Measurements from ENCODE around the gene FYCO1.

The FYCO1 gene

DNA sequence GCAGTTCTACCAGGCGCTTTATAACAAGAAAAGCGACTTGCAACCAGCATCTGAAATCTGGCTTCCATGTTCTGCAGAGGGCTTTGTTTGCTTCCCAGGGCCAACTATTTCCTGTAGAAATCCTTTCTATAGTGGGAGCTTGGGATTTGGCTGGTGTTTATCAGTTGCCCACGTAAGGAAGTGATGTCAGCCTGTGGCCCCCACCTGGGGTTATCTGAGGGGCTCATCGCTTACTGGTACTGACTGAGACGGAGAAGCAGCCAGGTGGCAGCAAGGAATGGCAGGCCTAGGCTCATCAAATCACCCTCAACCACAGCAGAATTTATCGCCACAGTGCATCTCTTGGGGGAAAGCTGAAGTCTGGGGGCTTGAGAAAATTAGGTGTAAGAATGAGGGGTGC, 123.8 kb downstream of the FYCO1 start:
- in situ Hi-C loops (cut with MboI; ENCODE audit: low pct_unique_long_range_greater_than_20kb, low sequenced_read_pairs, unreplicated experiment), result no loop called here
- DNase-seq (ENCODE audit: low spot score), result no peak
- TF ChIP-seq, protein P1, sequence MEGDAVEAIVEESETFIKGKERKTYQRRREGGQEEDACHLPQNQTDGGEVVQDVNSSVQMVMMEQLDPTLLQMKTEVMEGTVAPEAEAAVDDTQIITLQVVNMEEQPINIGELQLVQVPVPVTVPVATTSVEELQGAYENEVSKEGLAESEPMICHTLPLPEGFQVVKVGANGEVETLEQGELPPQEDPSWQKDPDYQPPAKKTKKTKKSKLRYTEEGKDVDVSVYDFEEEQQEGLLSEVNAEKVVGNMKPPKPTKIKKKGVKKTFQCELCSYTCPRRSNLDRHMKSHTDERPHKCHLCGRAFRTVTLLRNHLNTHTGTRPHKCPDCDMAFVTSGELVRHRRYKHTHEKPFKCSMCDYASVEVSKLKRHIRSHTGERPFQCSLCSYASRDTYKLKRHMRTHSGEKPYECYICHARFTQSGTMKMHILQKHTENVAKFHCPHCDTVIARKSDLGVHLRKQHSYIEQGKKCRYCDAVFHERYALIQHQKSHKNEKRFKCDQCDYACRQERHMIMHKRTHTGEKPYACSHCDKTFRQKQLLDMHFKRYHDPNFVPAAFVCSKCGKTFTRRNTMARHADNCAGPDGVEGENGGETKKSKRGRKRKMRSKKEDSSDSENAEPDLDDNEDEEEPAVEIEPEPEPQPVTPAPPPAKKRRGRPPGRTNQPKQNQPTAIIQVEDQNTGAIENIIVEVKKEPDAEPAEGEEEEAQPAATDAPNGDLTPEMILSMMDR (IDR thresholded peaks at IDR 0.05; ENCODE audit: extremely low read depth, insufficient read depth, missing control alignments), result no peak

DNA sequence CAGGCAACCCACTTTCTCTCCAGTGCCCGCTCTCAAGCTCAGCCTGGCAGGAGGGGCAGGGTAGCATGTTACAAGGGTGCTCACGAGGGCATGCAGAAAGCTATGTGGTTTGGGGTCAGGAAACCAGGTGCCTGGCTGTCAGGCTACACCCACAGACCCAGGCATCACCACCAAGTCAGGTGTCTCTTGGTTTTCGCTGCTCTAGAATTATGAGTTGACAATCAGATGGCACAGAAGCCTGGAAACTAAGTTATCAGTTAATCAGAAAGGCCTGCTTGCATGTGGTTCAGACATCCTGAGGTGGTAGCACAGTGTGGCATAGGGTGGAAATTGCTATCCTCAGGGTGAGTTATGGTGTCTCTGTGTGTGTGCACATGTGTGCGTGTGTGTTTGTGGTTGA, 125.5 kb downstream of the FYCO1 start:
- in situ Hi-C loops (cut with MboI; ENCODE audit: low pct_unique_long_range_greater_than_20kb, low sequenced_read_pairs, unreplicated experiment), result no loop called here
- no peak for DNase-seq (ENCODE audit: low spot score)
- TF ChIP-seq, protein P1 (IDR thresholded peaks at IDR 0.05; ENCODE audit: extremely low read depth, insufficient read depth, missing control alignments), result no peak

DNA sequence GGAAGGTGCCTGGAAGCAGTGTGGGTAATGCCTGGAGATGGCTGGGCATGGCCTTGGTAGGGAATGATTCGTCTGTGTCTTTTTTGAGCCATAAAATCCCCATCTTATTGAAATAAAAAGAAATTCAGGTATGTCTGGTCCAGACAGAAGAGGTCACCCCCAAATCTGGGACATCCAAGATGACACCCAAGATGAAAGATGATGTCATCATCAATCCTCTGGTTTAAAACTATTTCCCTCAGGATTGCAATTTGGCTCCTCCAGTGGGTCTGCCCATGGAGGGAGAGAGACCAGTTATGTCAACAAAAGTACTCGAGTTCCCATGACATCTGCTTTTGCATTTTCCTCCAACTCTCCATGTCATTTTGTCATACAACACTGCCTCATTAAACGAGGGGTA, 126.0 kb downstream of the FYCO1 start:
- DNase-seq (ENCODE audit: low spot score), result no peak
- in situ Hi-C loops (cut with MboI; ENCODE audit: low pct_unique_long_range_greater_than_20kb, low sequenced_read_pairs, unreplicated experiment), result no loop called here
- TF ChIP-seq, protein P1 (IDR thresholded peaks at IDR 0.05; ENCODE audit: extremely low read depth, insufficient read depth, missing control alignments), result no peak

GRCh38 chr3:45868650-45869049, 127.0 kb downstream of the FYCO1 start:
- TF ChIP-seq, protein P1 (IDR thresholded peaks at IDR 0.05; ENCODE audit: extremely low read depth, insufficient read depth, missing control alignments), result no peak
- no peak for DNase-seq (ENCODE audit: low spot score)
- in situ Hi-C loops (cut with MboI; ENCODE audit: low pct_unique_long_range_greater_than_20kb, low sequenced_read_pairs, unreplicated experiment), result no loop called here

DNA sequence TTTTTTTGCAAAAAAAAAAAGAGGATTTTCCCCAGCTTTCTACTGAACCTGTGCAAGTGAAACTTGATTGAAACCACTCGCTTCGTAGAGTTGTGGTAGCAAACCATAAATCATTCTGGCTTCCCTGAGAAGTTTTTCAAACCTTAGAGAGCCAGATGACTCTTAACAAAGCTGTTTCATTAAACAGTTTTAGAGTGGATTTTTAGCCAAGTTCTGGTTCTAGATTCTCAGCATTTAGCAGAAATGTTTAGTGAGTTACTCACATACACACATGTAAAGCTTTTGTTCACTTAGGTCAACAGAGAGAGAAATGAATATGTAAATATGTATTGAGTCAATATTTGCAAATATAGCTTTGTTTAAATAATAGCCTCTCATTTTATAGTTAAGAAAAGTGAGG, 127.4 kb downstream of the FYCO1 start:
- TF ChIP-seq, protein P1 (IDR thresholded peaks at IDR 0.05; ENCODE audit: extremely low read depth, insufficient read depth, missing control alignments), result no peak
- DNase-seq (ENCODE audit: low spot score), result no peak
- in situ Hi-C loops (cut with MboI; ENCODE audit: low pct_unique_long_range_greater_than_20kb, low sequenced_read_pairs, unreplicated experiment), result no loop called here

All from GM13977 (cell line).